M059J (cell line): ENCODE results near the gene POLR1F. TPM values are rescaled to one million over a fixed set of nuclear protein-coding genes. Genes with fewer than 3 reads are reported as not detected.

Experiments
- DNase-seq: peaks from one replicate; pipeline ENCODE4 v3.0.0-alpha.2; 2012; ENCODE audit warnings: low read depth
- total RNA-seq: library from RNA; depleted of rRNA; stranded (reverse); fragments of >200 nt; shearing (Covaris generic); gene quantifications from 2 replicates; pipeline ENCODE4 v1.2.3, GENCODE V29; 2014; rRNA removed

POLR1F gene
- total RNA-seq, 1 experiment from 2014 or later: 27.3 TPM

DNA sequence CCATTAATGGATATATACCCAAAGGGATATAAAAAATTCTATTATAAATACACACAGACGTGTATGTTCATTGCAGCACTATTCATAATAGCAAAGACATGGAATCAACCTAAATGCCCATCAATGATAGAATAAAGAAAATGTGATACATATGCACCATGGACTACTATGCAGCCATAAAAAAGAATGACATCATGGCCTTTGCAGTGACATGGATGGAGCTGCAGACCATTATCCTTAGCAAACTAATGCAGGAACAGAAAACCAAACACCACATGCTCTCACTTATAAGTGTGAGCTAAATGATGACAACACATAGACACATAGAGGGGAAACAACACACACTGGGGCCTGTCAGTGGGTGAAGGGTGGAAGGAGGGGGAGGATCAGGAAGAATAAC is 33.0 kb downstream of the POLR1F start:
- no peak for DNase-seq

DNA sequence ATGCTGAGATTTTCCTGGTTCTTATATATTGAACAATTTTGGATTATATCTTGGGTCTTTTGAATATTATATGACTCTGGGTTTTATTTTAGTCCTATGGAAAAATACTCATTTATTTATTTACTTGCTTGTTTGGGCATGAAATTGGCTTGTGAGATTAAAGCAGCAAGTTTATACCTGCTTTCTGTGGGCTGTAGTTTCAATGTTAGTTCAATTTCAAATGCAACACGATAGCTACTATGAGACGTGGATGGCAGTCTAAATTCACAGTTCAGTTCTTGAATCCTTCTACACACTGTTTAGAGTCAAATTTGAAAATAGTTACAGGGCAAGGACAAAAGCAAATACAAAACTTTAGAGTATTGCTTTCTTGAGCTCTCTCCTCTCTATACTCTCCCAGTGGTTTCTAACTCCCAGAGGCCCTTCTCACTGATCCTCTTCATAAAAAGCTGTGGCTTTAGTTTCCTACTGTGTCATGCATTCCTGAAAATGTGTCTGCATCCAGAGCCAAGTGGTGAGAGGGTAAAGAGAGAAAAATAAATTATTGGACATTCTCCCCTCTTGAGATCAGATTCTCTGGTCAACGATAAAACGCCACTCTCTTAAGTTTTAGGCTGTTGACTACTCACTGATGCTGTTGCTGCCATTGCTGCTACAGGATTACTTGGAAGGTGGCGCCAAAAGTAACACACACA is 34.4 kb downstream of the POLR1F start:
- DNase-seq: peak; percentile 39

DNA sequence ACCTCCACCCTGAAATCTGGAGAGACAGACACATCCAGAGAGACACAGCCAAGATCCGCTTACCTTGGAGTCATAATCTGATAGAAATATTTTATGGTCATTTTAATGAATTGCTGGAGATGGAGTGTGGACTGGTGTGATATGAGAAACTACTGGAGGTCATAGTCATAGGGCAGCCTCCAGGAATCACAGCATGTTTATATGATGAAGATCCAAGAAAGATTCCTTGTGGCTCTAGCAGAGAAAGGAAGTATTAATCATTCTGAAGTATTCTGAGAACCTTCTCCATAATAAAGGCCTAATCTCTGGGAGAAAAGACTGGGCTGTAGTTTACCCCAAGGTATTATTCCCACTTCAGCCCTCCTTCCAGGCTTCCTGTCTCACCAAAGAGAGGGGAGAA is 38.0 kb downstream of the POLR1F start:
- DNase-seq: peak; percentile 34

DNA sequence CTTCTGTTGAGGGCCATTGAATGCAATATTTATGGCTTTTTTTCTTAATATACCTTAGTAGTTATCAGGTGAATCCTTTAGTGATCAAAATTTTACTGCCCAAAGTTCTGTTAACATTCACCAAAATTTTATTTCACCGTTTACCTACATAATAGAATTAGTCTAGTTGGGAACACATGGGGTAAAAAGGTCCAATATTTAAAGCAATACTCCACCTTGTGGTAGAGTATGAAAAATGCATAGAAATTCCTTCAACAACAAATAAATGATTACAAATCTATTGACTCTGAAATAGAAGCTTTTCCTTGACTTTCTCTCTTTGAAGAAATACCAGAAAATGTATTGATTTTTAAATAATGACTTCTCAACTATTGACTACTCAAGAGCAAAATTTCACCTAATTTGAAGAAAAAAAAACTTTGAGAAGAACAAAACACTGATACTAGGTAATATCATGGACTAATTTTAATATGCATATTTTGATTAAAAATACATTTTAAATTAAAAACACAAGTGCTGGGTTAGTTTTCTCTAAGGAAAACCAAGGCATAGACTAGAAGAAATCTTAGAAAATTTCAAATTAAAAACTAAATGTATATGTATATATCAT is 43.3 kb downstream of the POLR1F start:
- peak; percentile 43 for DNase-seq

DNA sequence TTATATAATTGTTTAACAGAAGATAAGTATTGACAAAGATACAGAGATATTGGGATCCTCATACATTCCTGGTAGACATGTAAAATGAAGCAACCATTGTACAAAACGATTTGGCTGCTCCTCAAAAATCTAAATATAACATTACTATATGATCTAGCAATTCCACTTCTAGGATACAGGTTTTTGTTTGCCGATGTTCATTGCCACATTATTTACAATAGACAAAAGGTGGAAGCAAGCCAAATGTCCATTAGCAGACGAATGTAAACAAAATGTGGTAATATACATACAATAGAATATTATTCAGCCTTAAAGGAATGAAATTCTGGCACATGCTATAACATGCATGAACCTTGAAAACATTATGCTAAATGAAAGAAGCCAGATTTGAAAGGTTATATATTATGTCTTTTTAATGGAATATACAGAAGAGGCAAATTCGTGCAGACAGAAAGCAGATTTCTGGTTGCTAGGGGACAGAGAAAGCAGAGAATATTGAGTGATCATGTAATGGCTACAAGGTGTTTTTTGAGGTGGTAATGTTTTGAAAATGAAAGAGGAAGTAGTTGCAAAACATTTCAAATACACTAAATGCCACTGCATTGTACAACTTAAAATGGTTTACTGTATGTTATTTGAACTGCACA is 44.9 kb downstream of the POLR1F start:
- DNase-seq: no peak

DNA sequence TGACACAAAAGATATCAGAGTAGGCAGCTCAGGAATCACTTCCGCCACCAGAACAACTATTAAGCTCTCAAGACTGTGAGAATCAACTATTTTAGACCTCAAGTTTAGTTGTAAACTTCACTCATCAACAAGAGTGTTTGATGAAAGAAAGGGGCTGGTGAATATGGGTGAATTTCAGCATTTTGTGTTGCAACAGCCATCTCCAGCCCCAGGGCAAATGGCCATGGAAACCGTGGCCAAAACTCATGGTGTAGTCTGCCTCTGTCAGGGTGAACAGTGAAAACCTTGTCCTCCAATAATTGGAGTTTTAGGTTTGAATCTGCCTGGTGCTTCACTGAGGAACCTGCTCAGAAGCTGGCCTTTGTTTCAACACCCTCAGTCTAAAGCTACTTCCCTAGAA is 60.0 kb downstream of the POLR1F start:
- DNase-seq: peak; percentile 14

Other genes with a start within 250 kb of the POLR1F start
- gene TMEM196, start 64.6 kb upstream of the POLR1F start, total RNA-seq: not detected in 2 replicates